Upper lobe of right lung (tissue), 1 donor: Measurements from ENCODE around the gene SLC10A6. TPM values are rescaled to one million over a fixed set of nuclear protein-coding genes. Genes with fewer than 3 reads are reported as not detected.

Experiments used
- ATAC-seq: fragments of 200-7000 bp; cut with Tn5 transposase; one replicate; pipeline ENCODE4 v1.9.1; 2020; ENCODE audit warnings: mild to moderate bottlenecking, moderate library complexity
- DNase-seq: peaks from one replicate; pipeline ENCODE4 v3.0.0-alpha.2; 2020
- H3K27ac ChIP-seq: fragments of 200-600 bp; one replicate; pipeline ENCODE4 v1.8.0; 2022
- H3K27me3 ChIP-seq: fragments of 200-600 bp; one replicate; pipeline ENCODE4 v1.8.0; 2022; ENCODE audit warnings: mild to moderate bottlenecking
- H3K36me3 ChIP-seq: fragments of 200-600 bp; one replicate; pipeline ENCODE4 v1.8.0; 2022
- H3K4me1 ChIP-seq: fragments of 200-600 bp; one replicate; pipeline ENCODE4 v1.8.0; 2022
- H3K4me3 ChIP-seq: fragments of 200-600 bp; one replicate; pipeline ENCODE4 v1.8.0; 2022; ENCODE audit warnings: mild to moderate bottlenecking
- H3K9me3 ChIP-seq: fragments of 200-600 bp; one replicate; pipeline ENCODE4 v1.8.0; 2022
- CTCF ChIP-seq: fragments of 200-600 bp; IDR thresholded peaks from one replicate; pipeline ENCODE4 v1.8.0; 2022; ENCODE audit warnings: antibody characterized with exemption
- intact Hi-C: fragments of 100-400 bp; cut with DNase I; formaldehyde crosslinking; loops from one replicate; pipeline ENCODE4 v1.11.0; 2022
- long read RNA-seq: library from polyadenylated mRNA; unstranded; transcript quantifications from one replicate; pipeline ENCODE4 v2.0.0, GENCODE V29; 2021
- total RNA-seq: library from RNA; stranded (reverse); fragmentation: NEBNext Ultra II Directional; extraction: Animal tissue kit (Norgen Biotek cat#: 25700); gene quantifications from one replicate; pipeline ENCODE4 v1.2.1, GENCODE V29; 2021
- donor health status: DM: no; HTN: yes; CAD: no; lungs with severe emphysema.

SLC10A6 gene
- total RNA-seq: 0.87 TPM
- long read RNA-seq: 0 reads

GRCh38 chr4:86848732-86849619 lies at the start of gene SLC10A6:
Gene SLC10A6 (minus strand): TSS chr4:86849384. CDS start chr4:86849115, 269 bp downstream.
- no peaks in the 10 kb centered on the region for H3K4me1 ChIP-seq
- no peak within 1 kb of the TSS for H3K4me3 ChIP-seq
- intact Hi-C loops: no loop called here
- no peaks in the 10 kb centered on the region for H3K9me3 ChIP-seq
- no peak within 1 kb of the TSS for H3K27ac ChIP-seq
- H3K27me3 ChIP-seq: no peaks in the 10 kb centered on the region
- H3K36me3 ChIP-seq: no peaks in the 10 kb centered on the region
- ATAC-seq (no peak), DNase-seq (no peak)
- no peak for TF ChIP-seq CTCF

DNA sequence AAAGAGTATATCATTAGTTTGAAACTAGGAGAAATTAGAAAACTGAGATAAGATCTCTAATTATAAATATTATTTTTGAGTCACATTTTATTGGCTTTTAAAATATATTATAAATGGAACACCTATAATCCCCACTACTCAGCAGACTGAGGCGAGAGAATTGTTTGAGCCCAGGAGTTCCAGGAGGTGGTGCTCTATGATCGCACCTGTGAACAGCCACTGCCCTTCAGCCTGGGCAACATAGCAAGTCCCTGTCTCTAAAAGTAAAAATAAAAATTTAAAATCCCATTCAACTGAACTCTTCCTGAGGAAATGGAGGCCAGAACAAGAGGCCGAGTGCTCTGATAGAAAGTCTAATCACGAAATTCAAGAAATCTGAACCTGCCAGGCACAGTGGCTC lies 49.4 kb upstream of the SLC10A6 start:
- Histone ChIP-seq H3K4me1 (no peaks in the 10 kb centered on the region), H3K4me3 (no peak overlapping the region), H3K36me3 (no peaks in the 10 kb centered on the region), H3K27me3 (no peaks in the 10 kb centered on the region), H3K27ac (no peak overlapping the region), H3K9me3 (no peaks in the 10 kb centered on the region)
- no peak for TF ChIP-seq CTCF
- intact Hi-C loops: no loop called here
- DNase-seq (no peak), ATAC-seq (no peak)

- no peak for ATAC-seq
- H3K36me3 ChIP-seq: no peaks in the 10 kb centered on the region
- H3K9me3 ChIP-seq: no peaks in the 10 kb centered on the region
- H3K4me3 ChIP-seq: no peak overlapping the region
- no peak overlapping the region for H3K27ac ChIP-seq
- no peak for TF ChIP-seq CTCF
- intact Hi-C loops: no loop called here
- no peak for DNase-seq
- no peaks in the 10 kb centered on the region for H3K27me3 ChIP-seq
- H3K4me1 ChIP-seq: peaks cover 1% of the 10 kb centered on the region
Observed at GRCh38 chr4:86896596-86896995, 47.4 kb upstream of the SLC10A6 start.

- no peaks in the 10 kb centered on the region for H3K27me3 ChIP-seq
- ATAC-seq (peak; percentile 56), DNase-seq (no peak)
- TF ChIP-seq CTCF: peak; percentile 78
- peaks cover 5% of the 10 kb centered on the region for H3K4me1 ChIP-seq
- no peak overlapping the region for H3K27ac ChIP-seq
- intact Hi-C loops: no loop called here
- no peaks in the 10 kb centered on the region for H3K36me3 ChIP-seq
- H3K4me3 ChIP-seq: no peak overlapping the region
- no peaks in the 10 kb centered on the region for H3K9me3 ChIP-seq
Observed at GRCh38 chr4:86895692-86896488, 46.7 kb upstream of the SLC10A6 start.

DNA sequence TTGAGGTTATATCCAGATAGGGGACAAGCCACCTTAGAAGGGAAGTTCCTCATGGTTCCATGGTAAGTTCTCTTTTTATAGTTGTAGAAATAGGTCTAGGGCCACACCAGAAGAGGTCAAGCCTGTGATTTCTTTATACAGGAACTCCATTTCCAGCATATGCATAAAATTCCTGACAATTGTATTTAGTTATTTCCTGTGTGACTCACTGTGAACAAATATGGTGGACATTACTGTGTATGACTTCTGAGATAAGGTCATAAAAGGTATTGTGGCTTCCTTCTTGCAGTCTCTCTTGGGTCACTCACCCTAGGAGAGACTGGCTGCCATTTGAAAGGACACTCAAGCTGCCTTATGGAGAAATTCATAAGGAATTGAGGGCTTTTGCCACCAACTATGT lies 45.3 kb upstream of the SLC10A6 start:
- Histone ChIP-seq H3K9me3 (no peaks in the 10 kb centered on the region), H3K36me3 (no peaks in the 10 kb centered on the region), H3K4me1 (peaks cover 5% of the 10 kb centered on the region), H3K4me3 (no peak overlapping the region), H3K27me3 (no peaks in the 10 kb centered on the region), H3K27ac (no peak overlapping the region)
- TF ChIP-seq CTCF: no peak
- no peak for DNase-seq
- intact Hi-C loops: loop anchor here (5.0 kb wide), 1 partner anchor 397 kb away; no protein-coding TSS in a partner anchor
- no peak for ATAC-seq
